A549 (cell line): ENCODE measurements around the gene ANXA1. TPM values are rescaled to one million over a fixed set of nuclear protein-coding genes. Genes with fewer than 3 reads are reported as not detected.

Experiments
- ATAC-seq, 2 experiments: fragments of 200-7000 bp in 1 of 2; fragments of >200 bp in 1 of 2; cut with Nextera tagmentation in 1 of 2; cut with Tn5 transposase in 1 of 2; 3 replicates each; pipeline versions ENCODE4 v1.8.0 to v1.9.1; 2018 to 2020; ENCODE audit warnings: mild to moderate bottlenecking in 1 of 2, moderate library complexity in 1 of 2
- CTCF ChIA-PET: fragments of 300-600 bp; sonication (Branson Sonifier 250); formaldehyde crosslinking; extraction: SDS; loops from one replicate; lab custom pipeline; 2021; ENCODE audit warnings: antibody characterized with exemption, inconsistent platforms; lab: Yijun Ruan, JAX
- POLR2A ChIA-PET: fragments of 350-600 bp; formaldehyde crosslinking; extraction: SDS; loops from one replicate; lab custom pipeline; 2021; ENCODE audit warnings: antibody characterized with exemption, inconsistent platforms; lab: Yijun Ruan, JAX
- DNase-seq, 2 experiments: peaks; one replicate each; pipeline versions ENCODE4 v3.0.0 to v3.0.0-alpha.2; 2011 to 2016; ENCODE audit warnings: low read depth in 1 of 2, low spot score in 1 of 2
- FAIRE-seq: peaks from 2 replicates; lab custom pipeline; 2011; peaks lifted over from hg19 to GRCh38; lab: Jason Lieb, UNC
- H3K27ac ChIP-seq, 2 experiments: fragments of >200 bp; sonication (Bioruptor Twin); formaldehyde crosslinking; 3 replicates each; pipeline ENCODE4 v1.5.1; 2016 to 2017
- H3K4me1 ChIP-seq: fragments of >200 bp; sonication (Bioruptor Twin); formaldehyde crosslinking; 3 replicates; pipeline ENCODE4 v1.6.1; 2016
- H3K4me2 ChIP-seq: fragments of >200 bp; sonication (Bioruptor Twin); formaldehyde crosslinking; 3 replicates; pipeline ENCODE4 v1.6.1; 2016
- H3K4me3 ChIP-seq: fragments of >200 bp; sonication (Bioruptor Twin); formaldehyde crosslinking; 3 replicates; pipeline ENCODE4 v1.5.1; 2016
- H3K9me3 ChIP-seq: fragments of >200 bp; sonication (Bioruptor Twin); formaldehyde crosslinking; 3 replicates; pipeline ENCODE4 v1.6.1; 2016
- ATOH8 ChIP-seq: fragments of 250-450 bp; sonication (Bioruptor Pico); IDR thresholded peaks from 2 replicates; pipeline ENCODE4 v1.5.0; 2020; ENCODE audit warnings: low read depth, mild to moderate bottlenecking, moderate library complexity
- BCL3 ChIP-seq: fragments of >200 bp; sonication (Bioruptor Twin); formaldehyde crosslinking; IDR thresholded peaks from 3 replicates; pipeline ENCODE4 v1.6.1; 2016
- CBX2 ChIP-seq: fragments of 200-600 bp; sonication (generic); IDR thresholded peaks from 2 replicates; pipeline ENCODE4 v1.6.1; 2016; ENCODE audit warnings: low read depth, mild to moderate bottlenecking, borderline replicate concordance
- CBX8 ChIP-seq: fragments of 200-600 bp; sonication (generic); IDR thresholded peaks from 2 replicates; pipeline ENCODE4 v1.6.1; 2016
- CHD2 ChIP-seq: fragments of 150-350 bp; IDR thresholded peaks from 2 replicates; pipeline ENCODE4 v1.6.1; 2014; ENCODE audit warnings: low read length; ENCODE audit not compliant: partially characterized antibody
- E2F6 ChIP-seq: IDR thresholded peaks from 2 replicates; pipeline ENCODE4 v1.6.1; 2012; ENCODE audit warnings: low read depth, borderline replicate concordance
- EHF ChIP-seq: fragments of 250-450 bp; sonication (Bioruptor Pico); IDR thresholded peaks from 2 replicates; pipeline ENCODE4 v1.5.0; 2020; ENCODE audit warnings: mild to moderate bottlenecking
- EHMT2 ChIP-seq: fragments of 200-600 bp; sonication (generic); IDR thresholded peaks from 2 replicates; pipeline ENCODE4 v1.6.1; 2016; ENCODE audit warnings: antibody characterized with exemption, low read depth, mild to moderate bottlenecking, moderate library complexity
- ESRRA ChIP-seq: fragments of 150-350 bp; IDR thresholded peaks from 2 replicates; pipeline ENCODE4 v1.6.1; 2014; ENCODE audit warnings: mild to moderate bottlenecking, low read length, borderline replicate concordance
- FOSB ChIP-seq: fragments of 250-450 bp; sonication (Bioruptor Pico); IDR thresholded peaks from 2 replicates; pipeline ENCODE4 v1.5.0; 2020; ENCODE audit warnings: mild to moderate bottlenecking, moderate library complexity
- GATA3 ChIP-seq: IDR thresholded peaks from 2 replicates; pipeline ENCODE4 v1.6.1; 2012; ENCODE audit warnings: borderline replicate concordance
- HEYL ChIP-seq: fragments of 250-450 bp; sonication (Bioruptor Pico); IDR thresholded peaks from 2 replicates; pipeline ENCODE4 v1.8.0; 2021; ENCODE audit warnings: mild to moderate bottlenecking, moderate library complexity
- HMGXB4 ChIP-seq: fragments of 250-450 bp; sonication (Bioruptor Pico); IDR thresholded peaks from 2 replicates; pipeline ENCODE4 v1.5.0; 2021; ENCODE audit warnings: mild to moderate bottlenecking, moderate library complexity, borderline replicate concordance
- HOXB5 ChIP-seq: fragments of 250-450 bp; sonication (Bioruptor Pico); IDR thresholded peaks from 2 replicates; pipeline ENCODE4 v1.5.0; 2020; ENCODE audit warnings: mild to moderate bottlenecking, moderate library complexity
- JUN ChIP-seq, 2 experiments: fragments of >200 bp; sonication (Bioruptor Twin); formaldehyde crosslinking; IDR thresholded peaks; 2 replicates in 1 of 2; 3 replicates in 1 of 2; pipeline ENCODE4 v1.6.1; 2016 to 2017
- JUNB ChIP-seq: fragments of >200 bp; sonication (Bioruptor Twin); formaldehyde crosslinking; IDR thresholded peaks from 2 replicates; pipeline ENCODE4 v1.6.1; 2016
- KDM1A ChIP-seq: fragments of 200-600 bp; sonication (generic); IDR thresholded peaks from 2 replicates; pipeline ENCODE4 v1.6.1; 2016; ENCODE audit warnings: low read depth, mild to moderate bottlenecking
- MYC ChIP-seq: IDR thresholded peaks from 2 replicates; pipeline ENCODE4 v1.6.1; 2012; ENCODE audit warnings: mild to moderate bottlenecking, inconsistent platforms, low read length, improper control_type of control experiment, borderline replicate concordance
- NPAS2 ChIP-seq: fragments of 250-450 bp; sonication (Bioruptor Pico); IDR thresholded peaks from 2 replicates; pipeline ENCODE4 v1.8.0; 2022; ENCODE audit warnings: mild to moderate bottlenecking, moderate library complexity, borderline replicate concordance
- NR3C1 ChIP-seq: fragments of >200 bp; sonication (Bioruptor Twin); formaldehyde crosslinking; IDR thresholded peaks from 3 replicates; pipeline ENCODE4 v1.6.1; 2017
- PBX3 ChIP-seq: IDR thresholded peaks from 2 replicates; pipeline ENCODE4 v1.6.1; 2012
- POLR2AphosphoS2 ChIP-seq: conservative IDR thresholded peaks from 2 replicates; pipeline ENCODE4 v1.6.1; 2012; ENCODE audit warnings: low read length, improper control_type of control experiment, inconsistent platforms
- RAD21 ChIP-seq, 2 experiments: fragments of >200 bp in 1 of 2; sonication (Bioruptor Twin) in 1 of 2; formaldehyde crosslinking in 1 of 2; IDR thresholded peaks in 1 of 2; conservative IDR thresholded peaks in 1 of 2; 2 replicates in 1 of 2; 3 replicates in 1 of 2; pipeline ENCODE4 v1.6.1; 2012 to 2018; ENCODE audit warnings: inconsistent platforms in 1 of 2
- RARB ChIP-seq: fragments of 250-450 bp; sonication (Bioruptor Pico); IDR thresholded peaks from 2 replicates; pipeline ENCODE4 v1.8.0; 2021; ENCODE audit warnings: mild to moderate bottlenecking, moderate library complexity
- RNF2 ChIP-seq: fragments of 200-600 bp; sonication (generic); IDR thresholded peaks from 2 replicates; pipeline ENCODE4 v1.6.1; 2016; ENCODE audit warnings: low read depth, mild to moderate bottlenecking, antibody characterized with exemption, moderate library complexity, borderline replicate concordance
- SREBF2 ChIP-seq: fragments of 450-650 bp; IDR thresholded peaks from 2 replicates; pipeline ENCODE4 v1.6.1; 2014; ENCODE audit warnings: mild to moderate bottlenecking, moderate library complexity
- TFCP2L1 ChIP-seq: fragments of 250-450 bp; sonication (Bioruptor Pico); IDR thresholded peaks from 2 replicates; pipeline ENCODE4 v1.5.0; 2021; ENCODE audit warnings: mild to moderate bottlenecking
- TP53 ChIP-seq: fragments of 250-450 bp; sonication (Bioruptor Pico); IDR thresholded peaks from 2 replicates; pipeline ENCODE4 v1.5.0; 2021; ENCODE audit warnings: mild to moderate bottlenecking, moderate library complexity
- WGBS: methylation state at CpG from one replicate; pipeline ENCODE4 v1.1.6; 2017; ENCODE audit errors: missing lambda C conversion rate; 5-methylcytosine and 5-hydroxymethylcytosine counted together
- polyA plus RNA-seq, 4 experiments: library from polyadenylated mRNA; depleted of rRNA in 3 of 4; stranded (reverse); fragments of >200 nt; fragmentation: RNase III in 1 of 4; extraction: RNeasy Plus Mini Kit Qiagen cat#74134 plus additional on column Dnase treatment in 1 of 4; gene quantifications; 2 replicates in 3 of 4; 3 replicates in 1 of 4; pipeline ENCODE4 v1.2.3, GENCODE V29; 2011 to 2017

Gene ANXA1
- polyA plus RNA-seq, 2 of the 4 experiments (the other 2 are of a cell fraction) = 1,601 to 1,990 TPM

GRCh38 chr9:73176450-73176875 is 24.8 kb downstream of the ANXA1 start (continued):
- peak; percentile 62 to 81; a peak in 2 of 5 replicates for TF ChIP-seq JUN (IDR thresholded peaks at IDR 0.05)
- peak; percentile 76 for TF ChIP-seq JUNB
- TF ChIP-seq RAD21 (conservative IDR thresholded peaks at IDR 0.05 in 1 of 2, IDR thresholded peaks at IDR 0.05 in 1 of 2) = no peak; a peak in 1 of 5 replicates
- TF ChIP-seq CHD2 = no peak
- TF ChIP-seq ESRRA = no peak
- TF ChIP-seq GATA3 = peak; percentile 58; the same call in 1 of the 2 replicates
- TF ChIP-seq CBX8 = no peak
- TF ChIP-seq ATOH8 (CRISPR knock-in tag) = peak; percentile 44; the same call in 1 of the 2 replicates
- no peak for TF ChIP-seq RARB
- no peak for TF ChIP-seq PBX3
- TF ChIP-seq EHMT2 = no peak

- H3K4me1 ChIP-seq = peaks cover 98% of the 10 kb centered on the region
- WGBS = 44% methylated on average over 2 of the region's 2 CpGs
- TF ChIP-seq HMGXB4 (CRISPR knock-in tag) (no peak), FOSB (CRISPR knock-in tag) (no peak), NR3C1 (no peak), HOXB5 (no peak), TFCP2L1 (no peak), SREBF2 (no peak), RNF2 (no peak), E2F6 (no peak), HEYL (CRISPR knock-in tag) (no peak), JUNB (no peak), RAD21 (conservative IDR thresholded peaks at IDR 0.05 in 1 of 2, IDR thresholded peaks at IDR 0.05 in 1 of 2) (no peak), KDM1A (no peak), TP53 (CRISPR knock-in tag) (no peak), EHF (CRISPR knock-in tag) (no peak), MYC (no peak), ATOH8 (CRISPR knock-in tag) (no peak), NPAS2 (CRISPR knock-in tag) (no peak), BCL3 (no peak), CBX2 (no peak), POLR2AphosphoS2 (no peak)
- TF ChIP-seq, all 56 proteins: peak for 0
- Histone ChIP-seq H3K9me3 (no peaks in the 10 kb centered on the region), H3K4me2 (no peak overlapping the region), H3K4me3 (no peak overlapping the region), H3K27ac (peak overlapping the region; percentile 84 to 88)
- ATAC-seq = no peak
- ChIA-PET POLR2A (no interaction called here), CTCF (interaction anchor here (1.4 to 3.9 kb wide), 6 partner anchors 12 to 334 kb away, joined by 4 to 17 read pairs (median 6); no protein-coding TSS in a partner anchor)
- FAIRE-seq = no peak
- DNase-seq = no peak
These were observed 26.4 kb downstream of the ANXA1 start for GRCh38 chr9:73178044-73178443.
